ENCODE data around the gene ZFP36L2. TPM values are rescaled to one million over a fixed set of nuclear protein-coding genes. Genes with fewer than 3 reads are reported as not detected.

The ZFP36L2 gene
- total and polyA plus RNA-seq, 10 of the 15 experiments (the other 5 are each of a cell fraction or from before 2014, with no cell fraction given): 4.3 to 64.9 (median 19.5) TPM

GRCh38 chr2:43210125-43210466, 16.3 kb downstream of the ZFP36L2 start:
- SMC1A ChIA-PET (ENCODE audit: uncharacterized antibody, unreplicated experiment): interaction anchor here (0.6 to 1.2 kb wide), 3 partner anchors 15 to 144 kb away, joined by 3 read pairs; no protein-coding TSS in a partner anchor
- Histone ChIP-seq H3K4me1 (ENCODE audit: control insufficient read depth, insufficient read depth, low read length) (no peaks in the 10 kb centered on the region; the same call in 1 of the 2 replicates), H3K9me3 (replicated peaks; ENCODE audit: control insufficient read depth, insufficient read depth, low read length) (no peaks in the 10 kb centered on the region), H3K27me3 (replicated peaks in 1 of 2; ENCODE audit: control insufficient read depth in 2 of 2, insufficient read depth in 2 of 2, low read length in 1 of 2) (no peaks in the 10 kb centered on the region), H3K9ac (ENCODE audit: control insufficient read depth, insufficient read depth, low read length) (no peak overlapping the region), H3K27ac (ENCODE audit: control insufficient read depth, insufficient read depth) (no peak overlapping the region), H2AFZ (ENCODE audit: control insufficient read depth, low read depth, low read length) (no peak overlapping the region), H4K20me1 (ENCODE audit: control insufficient read depth, insufficient read depth) (no peaks in the 10 kb centered on the region), H3K4me3 (no peak overlapping the region), H3K79me2 (ENCODE audit: control insufficient read depth, insufficient read depth, low read length) (no peaks in the 10 kb centered on the region), H3K4me2 (ENCODE audit: control insufficient read depth, insufficient read depth) (no peak overlapping the region), H3K36me3 (ENCODE audit: control insufficient read depth in 2 of 2, insufficient read depth in 2 of 2, low read length in 1 of 2) (no peaks in the 10 kb centered on the region)
- CTCF ChIA-PET: no interaction called here
- no TSS peak for BruUV-seq (replicated peaks)
- TF ChIP-seq EP300 (IDR thresholded peaks at IDR 0.05; ENCODE audit: borderline replicate concordance in 1 of 2, control insufficient read depth in 1 of 2, low read depth in 2 of 2, low read length in 2 of 2): no peak
- no peak for TF ChIP-seq SMAD5 (IDR thresholded peaks at IDR 0.05; ENCODE audit: low read depth)
- TF ChIP-seq PKNOX1 (IDR thresholded peaks at IDR 0.05): no peak
- no peak for TF ChIP-seq E4F1 (IDR thresholded peaks at IDR 0.05; ENCODE audit: borderline replicate concordance, partially characterized antibody)
- no peak for FAIRE-seq
- no peak for DNase-seq (ENCODE audit: low read depth, low spot score)
- ATAC-seq: no peak
- RAD21 ChIA-PET (ENCODE audit: unreplicated experiment): interaction anchor here (1.3 kb wide), 1 partner anchor 13 kb away, joined by 5 read pairs; no protein-coding TSS in a partner anchor
- intact Hi-C loops (cut with micrococcal nuclease; ENCODE audit: unreplicated experiment) (no loop called here), in situ Hi-C loops (cut with MboI) (no loop called here)
- 67% methylated on average over 6 of the region's 6 CpGs for WGBS (ENCODE audit: insufficient coverage, insufficient replicate concordance, low lambda C conversion rate, missing lambda C conversion rate)
- POLR2A ChIA-PET: no interaction called here
